ENCODE results near the gene MTF2.

GRCh38 chr1:93178418-93178817, 99.3 kb downstream of the MTF2 start:
- TF ChIP-seq SUZ12 (IDR thresholded peaks at IDR 0.05; ENCODE audit: extremely low read depth, insufficient read depth, insufficient read length): no peak
- no peak for TF ChIP-seq ZNF274 (IDR thresholded peaks at IDR 0.05; ENCODE audit: low read depth, low read length)
- no peak for TF ChIP-seq YY1 (IDR thresholded peaks at IDR 0.05; ENCODE audit: insufficient read depth, insufficient read length)

All from NT2/D1 (cell line).